ENCODE data around the gene PTCH2.

PTCH2 gene

DNA sequence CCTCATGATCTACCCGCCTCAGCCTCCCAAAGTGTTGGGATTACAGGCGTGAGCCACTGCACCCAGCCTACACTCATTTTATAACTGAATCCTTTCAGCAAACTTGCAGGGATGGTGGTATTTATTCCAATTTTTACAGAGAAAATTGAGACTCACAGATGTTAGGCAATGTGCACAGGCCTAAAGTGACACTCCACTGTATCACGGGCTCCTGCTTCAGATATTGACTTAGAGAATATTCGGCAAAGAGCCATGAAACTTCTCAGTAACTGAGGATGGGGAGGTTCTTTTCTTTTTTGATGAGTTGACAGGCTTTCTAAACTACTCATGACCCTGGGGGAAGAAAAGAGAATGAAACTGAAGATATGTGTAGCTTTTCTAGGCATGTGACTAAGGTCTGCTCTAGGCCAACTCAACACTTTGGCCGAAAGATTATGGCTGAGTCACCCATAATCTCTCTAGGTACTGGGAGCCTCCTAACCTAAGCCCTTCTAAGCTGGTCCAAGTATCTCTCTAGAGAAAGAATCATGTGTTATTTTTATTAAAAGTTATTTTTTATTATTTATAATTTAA, 19.9 kb upstream of the PTCH2 start:
- TF ChIP-seq, protein P1, sequence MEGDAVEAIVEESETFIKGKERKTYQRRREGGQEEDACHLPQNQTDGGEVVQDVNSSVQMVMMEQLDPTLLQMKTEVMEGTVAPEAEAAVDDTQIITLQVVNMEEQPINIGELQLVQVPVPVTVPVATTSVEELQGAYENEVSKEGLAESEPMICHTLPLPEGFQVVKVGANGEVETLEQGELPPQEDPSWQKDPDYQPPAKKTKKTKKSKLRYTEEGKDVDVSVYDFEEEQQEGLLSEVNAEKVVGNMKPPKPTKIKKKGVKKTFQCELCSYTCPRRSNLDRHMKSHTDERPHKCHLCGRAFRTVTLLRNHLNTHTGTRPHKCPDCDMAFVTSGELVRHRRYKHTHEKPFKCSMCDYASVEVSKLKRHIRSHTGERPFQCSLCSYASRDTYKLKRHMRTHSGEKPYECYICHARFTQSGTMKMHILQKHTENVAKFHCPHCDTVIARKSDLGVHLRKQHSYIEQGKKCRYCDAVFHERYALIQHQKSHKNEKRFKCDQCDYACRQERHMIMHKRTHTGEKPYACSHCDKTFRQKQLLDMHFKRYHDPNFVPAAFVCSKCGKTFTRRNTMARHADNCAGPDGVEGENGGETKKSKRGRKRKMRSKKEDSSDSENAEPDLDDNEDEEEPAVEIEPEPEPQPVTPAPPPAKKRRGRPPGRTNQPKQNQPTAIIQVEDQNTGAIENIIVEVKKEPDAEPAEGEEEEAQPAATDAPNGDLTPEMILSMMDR (conservative IDR thresholded peaks at IDR 0.05; ENCODE audit: low read depth, low read length): no peak
- H2AFZ ChIP-seq (ENCODE audit: low read depth): no peak overlapping the region
- H4K20me1 ChIP-seq (ENCODE audit: insufficient read depth): no peaks in the 10 kb centered on the region
- no peak overlapping the region for H3K4me2 ChIP-seq
- H3K27me3 ChIP-seq (ENCODE audit: insufficient read depth, low read depth): no peaks in the 10 kb centered on the region
- H3K4me3 ChIP-seq (IDR thresholded peaks at IDR 0.05; ENCODE audit: insufficient read depth, low read depth, low read length): no peak overlapping the region
- H3K79me2 ChIP-seq (ENCODE audit: insufficient read depth, low read depth): no peaks in the 10 kb centered on the region
- no peaks in the 10 kb centered on the region for H3K36me3 ChIP-seq (ENCODE audit: insufficient read depth)
- no peak overlapping the region for H3K27ac ChIP-seq
- H3K4me1 ChIP-seq (ENCODE audit: low read depth, poor library complexity, severe bottlenecking): peaks cover 14% of the 10 kb centered on the region
- no peak overlapping the region for H3K9ac ChIP-seq

DNA sequence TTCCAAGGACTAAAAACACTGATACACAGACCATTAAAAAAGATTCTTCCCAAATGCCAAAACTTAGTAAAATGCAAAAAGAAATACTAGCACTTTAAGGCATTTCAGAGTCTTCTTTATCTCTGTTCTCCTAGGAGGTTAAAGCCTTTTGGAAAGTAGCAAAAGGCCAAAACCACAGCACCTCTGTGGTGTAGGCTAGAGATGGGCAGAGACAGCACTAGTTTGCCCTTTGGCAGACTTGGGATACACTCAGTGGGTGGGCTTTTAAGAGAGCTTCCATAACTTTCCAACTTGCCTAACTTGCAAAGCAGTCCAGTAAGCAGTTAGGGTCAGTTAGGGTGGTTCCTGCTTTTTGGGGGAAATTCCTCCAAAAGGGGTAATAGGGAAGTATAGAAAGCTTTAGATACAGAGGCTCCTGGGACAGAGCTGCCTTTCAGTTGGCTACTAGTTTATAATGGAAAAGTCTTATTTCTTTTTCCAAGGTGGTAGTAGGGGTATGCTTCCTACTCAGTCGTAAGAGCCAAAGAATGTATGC, 17.9 kb upstream of the PTCH2 start:
- Histone ChIP-seq H3K36me3 (ENCODE audit: insufficient read depth) (no peaks in the 10 kb centered on the region), H3K27ac (no peak overlapping the region), H3K4me1 (ENCODE audit: low read depth, poor library complexity, severe bottlenecking) (peaks cover 14% of the 10 kb centered on the region), H2AFZ (ENCODE audit: low read depth) (no peak overlapping the region), H3K4me3 (IDR thresholded peaks at IDR 0.05; ENCODE audit: insufficient read depth, low read depth, low read length) (no peak overlapping the region), H3K9ac (no peak overlapping the region), H3K79me2 (ENCODE audit: insufficient read depth, low read depth) (no peaks in the 10 kb centered on the region), H3K27me3 (ENCODE audit: insufficient read depth, low read depth) (no peaks in the 10 kb centered on the region), H4K20me1 (ENCODE audit: insufficient read depth) (no peaks in the 10 kb centered on the region), H3K4me2 (no peak overlapping the region)
- TF ChIP-seq, protein P1 (conservative IDR thresholded peaks at IDR 0.05; ENCODE audit: low read depth, low read length): no peak

DNA sequence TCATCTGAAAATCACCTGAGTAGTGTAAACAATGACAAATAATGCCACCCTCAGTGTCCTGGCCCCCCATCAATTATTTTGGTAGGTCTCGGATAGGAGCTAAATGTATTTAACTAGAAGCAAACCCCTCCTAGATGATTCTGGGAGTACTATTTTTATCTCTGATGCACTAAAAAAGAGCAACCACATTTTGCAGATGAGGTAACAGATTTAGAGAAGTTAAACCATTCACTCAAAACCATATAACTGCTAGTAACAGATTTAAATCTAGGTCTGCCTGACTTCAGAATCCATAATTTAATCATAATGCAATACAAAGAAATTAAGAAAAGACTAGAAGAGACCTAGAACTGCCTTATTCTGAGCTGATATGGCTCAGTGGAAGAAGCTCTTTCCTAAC, 17.3 kb upstream of the PTCH2 start:
- Histone ChIP-seq H2AFZ (ENCODE audit: low read depth) (no peak overlapping the region), H3K4me1 (ENCODE audit: low read depth, poor library complexity, severe bottlenecking) (peaks cover 14% of the 10 kb centered on the region), H3K4me3 (IDR thresholded peaks at IDR 0.05; ENCODE audit: insufficient read depth, low read depth, low read length) (no peak overlapping the region), H4K20me1 (ENCODE audit: insufficient read depth) (no peaks in the 10 kb centered on the region), H3K4me2 (no peak overlapping the region), H3K79me2 (ENCODE audit: insufficient read depth, low read depth) (no peaks in the 10 kb centered on the region), H3K9ac (no peak overlapping the region), H3K27ac (no peak overlapping the region), H3K36me3 (ENCODE audit: insufficient read depth) (no peaks in the 10 kb centered on the region), H3K27me3 (ENCODE audit: insufficient read depth, low read depth) (no peaks in the 10 kb centered on the region)
- TF ChIP-seq, protein P1 (conservative IDR thresholded peaks at IDR 0.05; ENCODE audit: low read depth, low read length): no peak

DNA sequence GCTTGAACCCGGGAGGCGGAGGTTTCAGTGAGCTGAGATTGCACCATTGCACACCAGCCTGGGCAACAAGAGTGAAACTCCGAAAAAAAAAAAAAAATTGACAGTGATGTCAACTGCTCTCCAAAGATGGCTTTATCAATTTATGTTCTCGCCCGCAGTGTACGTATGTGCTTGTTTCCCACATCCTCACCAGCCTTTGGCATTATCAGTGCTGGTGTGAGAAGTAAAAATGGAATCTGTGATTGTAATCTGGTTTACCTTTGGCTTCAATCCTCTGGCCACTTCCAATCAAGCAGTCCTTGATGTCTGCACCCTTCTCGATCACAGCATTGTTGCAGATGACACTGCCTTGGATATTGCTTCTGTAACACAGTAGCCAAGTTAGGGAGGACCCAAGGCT, 14.4 kb upstream of the PTCH2 start:
- Histone ChIP-seq H2AFZ (ENCODE audit: low read depth) (no peak overlapping the region), H3K36me3 (ENCODE audit: insufficient read depth) (no peaks in the 10 kb centered on the region), H3K4me1 (ENCODE audit: low read depth, poor library complexity, severe bottlenecking) (no peaks in the 10 kb centered on the region), H3K4me2 (no peak overlapping the region), H4K20me1 (ENCODE audit: insufficient read depth) (no peaks in the 10 kb centered on the region), H3K27ac (no peak overlapping the region), H3K27me3 (ENCODE audit: insufficient read depth, low read depth) (no peaks in the 10 kb centered on the region), H3K9ac (no peak overlapping the region), H3K4me3 (IDR thresholded peaks at IDR 0.05; ENCODE audit: insufficient read depth, low read depth, low read length) (no peak overlapping the region), H3K79me2 (ENCODE audit: insufficient read depth, low read depth) (no peaks in the 10 kb centered on the region)
- TF ChIP-seq, protein P1 (conservative IDR thresholded peaks at IDR 0.05; ENCODE audit: low read depth, low read length): no peak
